Measurements from ENCODE around the gene UBE2S.

DNA sequence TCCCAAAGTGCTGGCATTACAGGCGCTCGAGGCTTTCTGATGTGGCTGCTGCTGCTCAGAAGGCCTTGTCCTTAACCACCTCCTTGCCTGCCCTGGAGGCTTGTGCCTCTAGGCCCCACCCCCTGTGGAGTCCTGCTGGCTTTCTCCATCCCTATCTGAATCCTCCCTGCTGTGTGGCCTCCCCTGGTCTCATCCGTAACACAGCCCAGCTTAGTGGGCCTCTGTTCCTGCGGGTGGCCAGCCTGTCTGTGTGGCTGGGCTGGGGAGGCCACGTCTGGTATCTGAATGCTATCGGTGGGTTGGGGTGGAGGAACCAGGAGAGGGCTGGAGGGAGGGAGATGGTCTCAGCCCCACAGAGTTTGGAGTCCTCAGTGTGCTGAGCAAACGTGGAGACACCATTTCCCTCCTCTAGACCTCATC lies 17.1 kb downstream of the UBE2S start:
- TF ChIP-seq FOXP2 (optimal IDR thresholded peaks at IDR 0.05; ENCODE audit: borderline replicate concordance, extremely low read depth, extremely low read length, insufficient read depth), result no peak
- TF ChIP-seq TAF1 (IDR thresholded peaks at IDR 0.05; ENCODE audit: borderline replicate concordance, insufficient read depth, low read length), result no peak
